H9 (cell line): ENCODE measurements around the gene LOXHD1. TPM values are rescaled to one million over a fixed set of nuclear protein-coding genes. Genes with fewer than 3 reads are reported as not detected.

Experiments used
- DNase-seq: peaks from one replicate; pipeline ENCODE4 v3.0.0-alpha.2; 2017
- H2AFZ ChIP-seq: one replicate; pipeline ENCODE4 v1.6.1; 2013; ENCODE audit warnings: mild to moderate bottlenecking, low read length, control low read depth, moderate library complexity
- H2AK5ac ChIP-seq: 2 replicates; pipeline ENCODE4 v1.6.1; 2013; ENCODE audit warnings: low read length, control low read depth, mixed read lengths; ENCODE audit not compliant: insufficient read length
- H2BK120ac ChIP-seq: one replicate; pipeline ENCODE4 v1.6.1; 2013; ENCODE audit warnings: low read depth, mild to moderate bottlenecking, low read length, control low read depth, inconsistent platforms; ENCODE audit not compliant: poor library complexity, severe bottlenecking
- H2BK12ac ChIP-seq: 2 replicates; pipeline ENCODE4 v1.6.1; 2013; ENCODE audit warnings: low read length, control low read depth, mixed read lengths, low read depth; ENCODE audit not compliant: insufficient read length
- H2BK15ac ChIP-seq: 2 replicates; pipeline ENCODE4 v1.6.1; 2013; ENCODE audit warnings: low read depth, low read length, control low read depth
- H2BK20ac ChIP-seq: one replicate; pipeline ENCODE4 v1.6.1; 2013; ENCODE audit warnings: low read depth, mild to moderate bottlenecking, low read length, control low read depth, inconsistent platforms; ENCODE audit not compliant: poor library complexity, severe bottlenecking
- H2BK5ac ChIP-seq: 2 replicates; pipeline ENCODE4 v1.6.1; 2013; ENCODE audit warnings: low read length, control low read depth, mixed read lengths; ENCODE audit not compliant: insufficient read length
- H3K14ac ChIP-seq: 2 replicates; pipeline ENCODE4 v1.6.1; 2013; ENCODE audit warnings: low read length, control low read depth; ENCODE audit not compliant: insufficient read depth
- H3K18ac ChIP-seq: 2 replicates; pipeline ENCODE4 v1.6.1; 2013; ENCODE audit warnings: low read depth, mild to moderate bottlenecking, mixed read lengths, low read length, control low read depth; ENCODE audit not compliant: insufficient read length
- H3K23ac ChIP-seq: 2 replicates; pipeline ENCODE4 v1.6.1; 2013; ENCODE audit warnings: low read length, control low read depth, mixed read lengths, low read depth; ENCODE audit not compliant: insufficient read length
- H3K23me2 ChIP-seq: 2 replicates; pipeline ENCODE4 v1.6.1; 2013; ENCODE audit warnings: low read depth, mild to moderate bottlenecking, mixed read lengths, low read length, control low read depth; ENCODE audit not compliant: insufficient read length, poor library complexity, severe bottlenecking
- H3K27ac ChIP-seq: 2 replicates; pipeline ENCODE4 v1.5.1; 2013; ENCODE audit warnings: low read length, control low read depth, mixed read lengths, low read depth; ENCODE audit not compliant: insufficient read length
- H3K27me3 ChIP-seq: 2 replicates; pipeline ENCODE4 v1.6.1; 2013; ENCODE audit warnings: low read length, control low read depth, inconsistent platforms; ENCODE audit not compliant: insufficient read depth
- H3K4ac ChIP-seq: 2 replicates; pipeline ENCODE4 v1.6.1; 2013; ENCODE audit warnings: low read depth, mild to moderate bottlenecking, control low read depth, inconsistent platforms, low read length, moderate library complexity
- H3K4me1 ChIP-seq: 2 replicates; pipeline ENCODE4 v1.6.1; 2013; ENCODE audit warnings: low read length, control low read depth, inconsistent platforms; ENCODE audit not compliant: insufficient read depth
- H3K4me2 ChIP-seq: 2 replicates; pipeline ENCODE4 v1.6.1; 2013; ENCODE audit warnings: low read length, control low read depth, mixed read lengths; ENCODE audit not compliant: insufficient read length, insufficient read depth
- H3K56ac ChIP-seq: 2 replicates; pipeline ENCODE4 v1.6.1; 2013; ENCODE audit warnings: low read depth, mild to moderate bottlenecking, mixed read lengths, low read length, control low read depth; ENCODE audit not compliant: insufficient read length
- H3K79me1 ChIP-seq: 2 replicates; pipeline ENCODE4 v1.6.1; 2013; ENCODE audit warnings: low read depth, mild to moderate bottlenecking, moderate library complexity, low read length, control low read depth, inconsistent platforms; ENCODE audit not compliant: insufficient read depth, poor library complexity, severe bottlenecking
- H3K79me2 ChIP-seq: 2 replicates; pipeline ENCODE4 v1.6.1; 2013; ENCODE audit warnings: low read length, control low read depth, inconsistent platforms; ENCODE audit not compliant: insufficient read depth
- H3K9ac ChIP-seq: 2 replicates; pipeline ENCODE4 v1.6.1; 2013; ENCODE audit warnings: low read length, control low read depth, mixed read lengths; ENCODE audit not compliant: insufficient read length; ENCODE audit errors: extremely low read depth
- H3K9me3 ChIP-seq: one replicate; pipeline ENCODE4 v1.6.1; 2013; ENCODE audit warnings: low read depth, low read length, inconsistent platforms; ENCODE audit not compliant: control insufficient read depth
- H3T11ph ChIP-seq: one replicate; pipeline ENCODE4 v1.6.1; 2013; ENCODE audit warnings: mild to moderate bottlenecking, low read length, control low read depth, inconsistent platforms
- H4K20me1 ChIP-seq: one replicate; pipeline ENCODE4 v1.6.1; 2013; ENCODE audit not compliant: control insufficient read depth, insufficient read length, insufficient read depth
- H4K5ac ChIP-seq: 2 replicates; pipeline ENCODE4 v1.6.1; 2013; ENCODE audit warnings: low read depth, mild to moderate bottlenecking, mixed read lengths, low read length, control low read depth; ENCODE audit not compliant: insufficient read length
- H4K8ac ChIP-seq: replicated peaks from 2 replicates; pipeline ENCODE4 v1.6.1; 2013; ENCODE audit warnings: low read length, control low read depth, mixed read lengths, low read depth; ENCODE audit not compliant: insufficient read length
- H4K91ac ChIP-seq: 2 replicates; pipeline ENCODE4 v1.6.1; 2013; ENCODE audit warnings: low read depth, mild to moderate bottlenecking, moderate library complexity, mixed read lengths, low read length, control low read depth; ENCODE audit not compliant: insufficient read length
- H3K27ac Mint-ChIP-seq, 3 experiments: 2 replicates in 2 of 3; 3 replicates in 1 of 3; pipeline ENCODE4 v1.8.0; 2020 to 2021; ENCODE audit warnings: mixed read lengths in 3 of 3, mild to moderate bottlenecking in 1 of 3, moderate library complexity in 1 of 3
- H3K27me3 Mint-ChIP-seq: 2 replicates; pipeline ENCODE4 v1.8.0; 2021; ENCODE audit warnings: low read depth, mild to moderate bottlenecking, moderate library complexity, mixed read lengths
- H3K36me3 Mint-ChIP-seq, 3 experiments: 2 replicates in 2 of 3; 3 replicates in 1 of 3; pipeline ENCODE4 v1.8.0; 2020 to 2021; ENCODE audit warnings: low read depth in 3 of 3, mixed read lengths in 3 of 3; ENCODE audit not compliant: insufficient read depth in 1 of 3
- H3K4me1 Mint-ChIP-seq, 2 experiments: 2 replicates each; pipeline ENCODE4 v1.8.0; 2020; ENCODE audit warnings: mixed read lengths in 2 of 2
- H3K4me3 Mint-ChIP-seq, 2 experiments: 2 replicates in 1 of 2; 3 replicates in 1 of 2; pipeline ENCODE4 v1.8.0; 2020 to 2021; ENCODE audit warnings: mild to moderate bottlenecking in 2 of 2, mixed read lengths in 2 of 2, moderate library complexity in 1 of 2
- H3K9me3 Mint-ChIP-seq, 2 experiments: 2 replicates in 1 of 2; 3 replicates in 1 of 2; pipeline ENCODE4 v1.8.0; 2020; ENCODE audit warnings: mild to moderate bottlenecking in 2 of 2, mixed read lengths in 2 of 2, moderate library complexity in 1 of 2
- CTCF ChIP-seq: fragments of 200-600 bp; sonication (generic); conservative IDR thresholded peaks from 3 replicates; pipeline ENCODE4 v1.8.0; 2021; ENCODE audit warnings: antibody characterized with exemption, mild to moderate bottlenecking
- WGBS: extraction: QIAGEN DNeasy Blood & Tissue Kit; methylation state at CpG from one replicate; pipeline ENCODE4 v1.1.7; 2013; ENCODE audit warnings: missing lambda C conversion rate, low lambda C conversion rate, mixed read lengths; ENCODE audit not compliant: insufficient read length; ENCODE audit errors: extremely low coverage; 5-methylcytosine and 5-hydroxymethylcytosine counted together
- total RNA-seq: library from RNA; stranded (reverse); gene quantifications from 2 replicates; pipeline ENCODE4 v1.2.1, GENCODE V29; 2021

Gene LOXHD1
- total RNA-seq, 1 experiment from 2014 or later: 0.07 TPM

- Histone ChIP-seq H3K4ac (no peak overlapping the region), H3K79me2 (no peaks in the 10 kb centered on the region), H3K9ac (no peak overlapping the region), H4K20me1 (no peaks in the 10 kb centered on the region), H4K8ac (no peak overlapping the region), H2BK12ac (no peak overlapping the region), H3K4me2 (no peak overlapping the region), H3K18ac (no peak overlapping the region), H3K27me3 (no peaks in the 10 kb centered on the region), H3K23ac (no peak overlapping the region), H2BK5ac (no peak overlapping the region), H3K14ac (no peak overlapping the region; the same call in 1 of the 2 replicates), H3K23me2 (no peaks in the 10 kb centered on the region), H2BK15ac (no peak overlapping the region), H3T11ph (no peak overlapping the region), H2BK120ac (no peak overlapping the region), H3K9me3 (no peaks in the 10 kb centered on the region), H3K27ac (no peak overlapping the region), H3K79me1 (no peaks in the 10 kb centered on the region), H2AK5ac (no peak overlapping the region), H4K5ac (no peak overlapping the region), H4K91ac (no peak overlapping the region), H2BK20ac (no peak overlapping the region), H3K56ac (no peak overlapping the region), H3K4me1 (no peaks in the 10 kb centered on the region), H2AFZ (no peak overlapping the region)
- DNase-seq: no peak
- WGBS: no CpG with 5 or more reads among the region's 4 CpGs
- no peaks in the 10 kb centered on the region; a peak in 1 of 4 replicates for H3K4me1 Mint-ChIP-seq
- H3K27ac Mint-ChIP-seq: no peak overlapping the region
- no peak for TF ChIP-seq CTCF
- no peak overlapping the region for H3K4me3 Mint-ChIP-seq
- peaks cover 2% of the 10 kb centered on the region for H3K27me3 Mint-ChIP-seq
- H3K9me3 Mint-ChIP-seq: no peaks in the 10 kb centered on the region
- H3K36me3 Mint-ChIP-seq: no peaks in the 10 kb centered on the region; a peak in 1 of 7 replicates
These were observed 82.8 kb downstream of the LOXHD1 start for GRCh38 chr18:46574000-46574742.
